ENCODE results near the gene CCL1. TPM values are rescaled to one million over a fixed set of nuclear protein-coding genes. Genes with fewer than 3 reads are reported as not detected.

Gene CCL1
- total and polyA plus RNA-seq, 2 donors from 2014 or later, result not detected

DNA sequence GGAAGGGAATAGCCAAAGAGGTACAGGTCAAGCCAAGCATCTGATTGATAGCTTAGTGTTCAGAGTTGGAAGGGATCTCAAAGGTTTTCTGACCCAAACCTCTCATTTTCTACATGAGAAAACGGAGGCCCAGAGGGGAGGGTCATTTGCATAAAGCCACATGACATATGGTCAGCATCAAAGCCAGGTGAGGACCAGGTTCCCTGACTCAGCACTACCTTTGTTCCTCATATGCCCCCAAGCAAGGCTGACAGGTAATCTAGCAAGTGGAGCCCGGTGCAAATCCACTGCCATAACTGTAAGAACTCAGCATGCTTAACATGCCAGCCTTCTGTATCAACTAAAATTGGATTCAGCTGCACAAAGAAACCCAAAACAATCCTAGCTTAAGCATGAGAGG, 28.2 kb upstream of the CCL1 start:
- intact Hi-C loops (cut with DNase I), result no loop called here
- FAIRE-seq (no peak), DNase-seq (no peak)
- Histone ChIP-seq H3K27ac (ENCODE audit: low read depth in 2 of 2, low read length in 2 of 2) (no peak overlapping the region), H3K4me1 (ENCODE audit: control insufficient read depth in 2 of 3, insufficient read depth in 2 of 3, low read depth in 1 of 3, low read length in 3 of 3) (no peaks in the 10 kb centered on the region), H3K9me3 (ENCODE audit: control insufficient read depth in 2 of 3, insufficient read depth in 1 of 3, low read length in 3 of 3) (no peaks in the 10 kb centered on the region), H3K4me3 (ENCODE audit: low read length in 3 of 3) (no peak overlapping the region), H3K36me3 (ENCODE audit: control insufficient read depth in 2 of 3, insufficient read depth in 3 of 3, low read length in 3 of 3) (no peaks in the 10 kb centered on the region), H3K9ac (ENCODE audit: low read length in 3 of 3) (no peak overlapping the region), H3K27me3 (ENCODE audit: control insufficient read depth, insufficient read depth, low read length) (no peaks in the 10 kb centered on the region)
- TF ChIP-seq CTCF (IDR thresholded peaks at IDR 0.05; ENCODE audit: borderline replicate concordance, extremely low read depth, insufficient read depth), result no peak

GRCh38 chr17:34390649-34391048, 27.6 kb upstream of the CCL1 start:
- Histone ChIP-seq H3K4me1 (ENCODE audit: control insufficient read depth in 2 of 3, insufficient read depth in 2 of 3, low read depth in 1 of 3, low read length in 3 of 3) (no peaks in the 10 kb centered on the region), H3K4me3 (ENCODE audit: low read length in 3 of 3) (no peak overlapping the region), H3K27me3 (ENCODE audit: control insufficient read depth, insufficient read depth, low read length) (no peaks in the 10 kb centered on the region), H3K27ac (ENCODE audit: low read depth in 2 of 2, low read length in 2 of 2) (no peak overlapping the region), H3K36me3 (ENCODE audit: control insufficient read depth in 2 of 3, insufficient read depth in 3 of 3, low read length in 3 of 3) (no peaks in the 10 kb centered on the region), H3K9me3 (ENCODE audit: control insufficient read depth in 2 of 3, insufficient read depth in 1 of 3, low read length in 3 of 3) (no peaks in the 10 kb centered on the region), H3K9ac (ENCODE audit: low read length in 3 of 3) (no peak overlapping the region)
- no peak for DNase-seq
- no peak for FAIRE-seq
- no peak for TF ChIP-seq CTCF (IDR thresholded peaks at IDR 0.05; ENCODE audit: borderline replicate concordance, extremely low read depth, insufficient read depth)
- intact Hi-C loops (cut with DNase I), result no loop called here

DNA sequence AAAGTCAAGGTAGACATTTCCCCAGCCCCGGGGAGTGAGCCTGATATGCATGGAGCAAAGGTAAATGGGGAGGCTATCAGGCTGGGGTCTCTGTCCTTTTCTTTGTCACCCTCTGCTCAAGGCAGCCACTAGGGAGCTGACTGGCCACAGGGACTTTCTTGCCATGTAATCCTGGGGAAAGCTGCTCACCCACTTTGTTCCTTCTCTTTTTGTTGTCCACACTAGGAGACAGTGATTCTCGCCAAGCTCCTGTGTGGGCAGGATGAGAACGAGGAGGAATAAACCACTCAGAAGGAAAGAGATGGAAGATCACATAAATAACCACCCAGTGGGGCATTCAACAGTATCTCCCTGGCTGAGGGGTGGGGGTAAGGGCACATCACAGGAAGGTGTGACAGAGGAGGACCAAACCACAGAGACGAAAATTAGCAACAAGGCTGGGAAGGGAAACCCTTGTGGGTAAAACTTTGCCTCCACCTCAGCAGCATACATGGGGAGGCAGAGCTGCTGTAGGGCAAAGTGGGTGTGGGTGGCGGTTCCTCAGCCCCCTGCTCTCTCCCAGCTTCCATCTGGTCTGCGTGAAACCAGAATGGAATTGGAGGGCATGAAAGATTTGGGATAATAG, 26.2 kb upstream of the CCL1 start:
- intact Hi-C loops (cut with DNase I), result no loop called here
- Histone ChIP-seq H3K36me3 (ENCODE audit: control insufficient read depth in 2 of 3, insufficient read depth in 3 of 3, low read length in 3 of 3) (no peaks in the 10 kb centered on the region), H3K9me3 (ENCODE audit: control insufficient read depth in 2 of 3, insufficient read depth in 1 of 3, low read length in 3 of 3) (no peaks in the 10 kb centered on the region), H3K27ac (ENCODE audit: low read depth in 2 of 2, low read length in 2 of 2) (no peak overlapping the region), H3K4me3 (ENCODE audit: low read length in 3 of 3) (no peak overlapping the region), H3K4me1 (ENCODE audit: control insufficient read depth in 2 of 3, insufficient read depth in 2 of 3, low read depth in 1 of 3, low read length in 3 of 3) (no peaks in the 10 kb centered on the region), H3K9ac (ENCODE audit: low read length in 3 of 3) (no peak overlapping the region), H3K27me3 (ENCODE audit: control insufficient read depth, insufficient read depth, low read length) (no peaks in the 10 kb centered on the region)
- FAIRE-seq, result no peak
- no peak for DNase-seq
- no peak for TF ChIP-seq CTCF (IDR thresholded peaks at IDR 0.05; ENCODE audit: borderline replicate concordance, extremely low read depth, insufficient read depth)

- no peak for TF ChIP-seq CTCF (IDR thresholded peaks at IDR 0.05; ENCODE audit: borderline replicate concordance, extremely low read depth, insufficient read depth)
- intact Hi-C loops (cut with DNase I), result no loop called here
- Histone ChIP-seq H3K9me3 (ENCODE audit: control insufficient read depth in 2 of 3, insufficient read depth in 1 of 3, low read length in 3 of 3) (no peaks in the 10 kb centered on the region), H3K27me3 (ENCODE audit: control insufficient read depth, insufficient read depth, low read length) (no peaks in the 10 kb centered on the region), H3K9ac (ENCODE audit: low read length in 3 of 3) (no peak overlapping the region), H3K4me3 (ENCODE audit: low read length in 3 of 3) (no peak overlapping the region), H3K4me1 (ENCODE audit: control insufficient read depth in 2 of 3, insufficient read depth in 2 of 3, low read depth in 1 of 3, low read length in 3 of 3) (peaks cover 0 to 2% (median 0%) of the 10 kb centered on the region in 3 donors), H3K27ac (ENCODE audit: low read depth in 2 of 2, low read length in 2 of 2) (no peak overlapping the region), H3K36me3 (ENCODE audit: control insufficient read depth in 2 of 3, insufficient read depth in 3 of 3, low read length in 3 of 3) (no peaks in the 10 kb centered on the region)
- no peak for FAIRE-seq
- DNase-seq, result no peak
Observed at GRCh38 chr17:34387566-34387965, 24.5 kb upstream of the CCL1 start.
